H9 (cell line): ENCODE data around the gene HCK. TPM values are rescaled to one million over a fixed set of nuclear protein-coding genes. Genes with fewer than 3 reads are reported as not detected.

Experiments used
- DNase-seq: peaks from one replicate; pipeline ENCODE4 v3.0.0-alpha.2; 2017
- H2AFZ ChIP-seq: one replicate; pipeline ENCODE4 v1.6.1; 2013; ENCODE audit warnings: mild to moderate bottlenecking, low read length, control low read depth, moderate library complexity
- H2AK5ac ChIP-seq: 2 replicates; pipeline ENCODE4 v1.6.1; 2013; ENCODE audit warnings: low read length, control low read depth, mixed read lengths; ENCODE audit not compliant: insufficient read length
- H2BK120ac ChIP-seq: one replicate; pipeline ENCODE4 v1.6.1; 2013; ENCODE audit warnings: low read depth, mild to moderate bottlenecking, low read length, control low read depth, inconsistent platforms; ENCODE audit not compliant: poor library complexity, severe bottlenecking
- H2BK12ac ChIP-seq: 2 replicates; pipeline ENCODE4 v1.6.1; 2013; ENCODE audit warnings: low read length, control low read depth, mixed read lengths, low read depth; ENCODE audit not compliant: insufficient read length
- H2BK15ac ChIP-seq: 2 replicates; pipeline ENCODE4 v1.6.1; 2013; ENCODE audit warnings: low read depth, low read length, control low read depth
- H2BK20ac ChIP-seq: one replicate; pipeline ENCODE4 v1.6.1; 2013; ENCODE audit warnings: low read depth, mild to moderate bottlenecking, low read length, control low read depth, inconsistent platforms; ENCODE audit not compliant: poor library complexity, severe bottlenecking
- H2BK5ac ChIP-seq: 2 replicates; pipeline ENCODE4 v1.6.1; 2013; ENCODE audit warnings: low read length, control low read depth, mixed read lengths; ENCODE audit not compliant: insufficient read length
- H3K14ac ChIP-seq: 2 replicates; pipeline ENCODE4 v1.6.1; 2013; ENCODE audit warnings: low read length, control low read depth; ENCODE audit not compliant: insufficient read depth
- H3K18ac ChIP-seq: 2 replicates; pipeline ENCODE4 v1.6.1; 2013; ENCODE audit warnings: low read depth, mild to moderate bottlenecking, mixed read lengths, low read length, control low read depth; ENCODE audit not compliant: insufficient read length
- H3K23ac ChIP-seq: 2 replicates; pipeline ENCODE4 v1.6.1; 2013; ENCODE audit warnings: low read length, control low read depth, mixed read lengths, low read depth; ENCODE audit not compliant: insufficient read length
- H3K23me2 ChIP-seq: 2 replicates; pipeline ENCODE4 v1.6.1; 2013; ENCODE audit warnings: low read depth, mild to moderate bottlenecking, mixed read lengths, low read length, control low read depth; ENCODE audit not compliant: insufficient read length, poor library complexity, severe bottlenecking
- H3K27ac ChIP-seq: 2 replicates; pipeline ENCODE4 v1.5.1; 2013; ENCODE audit warnings: low read length, control low read depth, mixed read lengths, low read depth; ENCODE audit not compliant: insufficient read length
- H3K27me3 ChIP-seq: 2 replicates; pipeline ENCODE4 v1.6.1; 2013; ENCODE audit warnings: low read length, control low read depth, inconsistent platforms; ENCODE audit not compliant: insufficient read depth
- H3K4ac ChIP-seq: 2 replicates; pipeline ENCODE4 v1.6.1; 2013; ENCODE audit warnings: low read depth, mild to moderate bottlenecking, control low read depth, inconsistent platforms, low read length, moderate library complexity
- H3K4me1 ChIP-seq: 2 replicates; pipeline ENCODE4 v1.6.1; 2013; ENCODE audit warnings: low read length, control low read depth, inconsistent platforms; ENCODE audit not compliant: insufficient read depth
- H3K4me2 ChIP-seq: 2 replicates; pipeline ENCODE4 v1.6.1; 2013; ENCODE audit warnings: low read length, control low read depth, mixed read lengths; ENCODE audit not compliant: insufficient read length, insufficient read depth
- H3K56ac ChIP-seq: 2 replicates; pipeline ENCODE4 v1.6.1; 2013; ENCODE audit warnings: low read depth, mild to moderate bottlenecking, mixed read lengths, low read length, control low read depth; ENCODE audit not compliant: insufficient read length
- H3K79me1 ChIP-seq: 2 replicates; pipeline ENCODE4 v1.6.1; 2013; ENCODE audit warnings: low read depth, mild to moderate bottlenecking, moderate library complexity, low read length, control low read depth, inconsistent platforms; ENCODE audit not compliant: insufficient read depth, poor library complexity, severe bottlenecking
- H3K79me2 ChIP-seq: 2 replicates; pipeline ENCODE4 v1.6.1; 2013; ENCODE audit warnings: low read length, control low read depth, inconsistent platforms; ENCODE audit not compliant: insufficient read depth
- H3K9ac ChIP-seq: 2 replicates; pipeline ENCODE4 v1.6.1; 2013; ENCODE audit warnings: low read length, control low read depth, mixed read lengths; ENCODE audit not compliant: insufficient read length; ENCODE audit errors: extremely low read depth
- H3K9me3 ChIP-seq: one replicate; pipeline ENCODE4 v1.6.1; 2013; ENCODE audit warnings: low read depth, low read length, inconsistent platforms; ENCODE audit not compliant: control insufficient read depth
- H3T11ph ChIP-seq: one replicate; pipeline ENCODE4 v1.6.1; 2013; ENCODE audit warnings: mild to moderate bottlenecking, low read length, control low read depth, inconsistent platforms
- H4K20me1 ChIP-seq: one replicate; pipeline ENCODE4 v1.6.1; 2013; ENCODE audit not compliant: control insufficient read depth, insufficient read length, insufficient read depth
- H4K5ac ChIP-seq: 2 replicates; pipeline ENCODE4 v1.6.1; 2013; ENCODE audit warnings: low read depth, mild to moderate bottlenecking, mixed read lengths, low read length, control low read depth; ENCODE audit not compliant: insufficient read length
- H4K8ac ChIP-seq: replicated peaks from 2 replicates; pipeline ENCODE4 v1.6.1; 2013; ENCODE audit warnings: low read length, control low read depth, mixed read lengths, low read depth; ENCODE audit not compliant: insufficient read length
- H4K91ac ChIP-seq: 2 replicates; pipeline ENCODE4 v1.6.1; 2013; ENCODE audit warnings: low read depth, mild to moderate bottlenecking, moderate library complexity, mixed read lengths, low read length, control low read depth; ENCODE audit not compliant: insufficient read length
- H3K27ac Mint-ChIP-seq, 3 experiments: 2 replicates in 2 of 3; 3 replicates in 1 of 3; pipeline ENCODE4 v1.8.0; 2020 to 2021; ENCODE audit warnings: mixed read lengths in 3 of 3, mild to moderate bottlenecking in 1 of 3, moderate library complexity in 1 of 3
- H3K27me3 Mint-ChIP-seq: 2 replicates; pipeline ENCODE4 v1.8.0; 2021; ENCODE audit warnings: low read depth, mild to moderate bottlenecking, moderate library complexity, mixed read lengths
- H3K36me3 Mint-ChIP-seq, 3 experiments: 2 replicates in 2 of 3; 3 replicates in 1 of 3; pipeline ENCODE4 v1.8.0; 2020 to 2021; ENCODE audit warnings: low read depth in 3 of 3, mixed read lengths in 3 of 3; ENCODE audit not compliant: insufficient read depth in 1 of 3
- H3K4me1 Mint-ChIP-seq, 2 experiments: 2 replicates each; pipeline ENCODE4 v1.8.0; 2020; ENCODE audit warnings: mixed read lengths in 2 of 2
- H3K4me3 Mint-ChIP-seq, 2 experiments: 2 replicates in 1 of 2; 3 replicates in 1 of 2; pipeline ENCODE4 v1.8.0; 2020 to 2021; ENCODE audit warnings: mild to moderate bottlenecking in 2 of 2, mixed read lengths in 2 of 2, moderate library complexity in 1 of 2
- H3K9me3 Mint-ChIP-seq, 2 experiments: 2 replicates in 1 of 2; 3 replicates in 1 of 2; pipeline ENCODE4 v1.8.0; 2020; ENCODE audit warnings: mild to moderate bottlenecking in 2 of 2, mixed read lengths in 2 of 2, moderate library complexity in 1 of 2
- WGBS: extraction: QIAGEN DNeasy Blood & Tissue Kit; methylation state at CpG from one replicate; pipeline ENCODE4 v1.1.7; 2013; ENCODE audit warnings: missing lambda C conversion rate, low lambda C conversion rate, mixed read lengths; ENCODE audit not compliant: insufficient read length; ENCODE audit errors: extremely low coverage; 5-methylcytosine and 5-hydroxymethylcytosine counted together
- total RNA-seq: library from RNA; stranded (reverse); gene quantifications from 2 replicates; pipeline ENCODE4 v1.2.1, GENCODE V29; 2021
- TF ChIP-seq, protein P1 (sequence below): fragments of 200-600 bp; sonication (generic); conservative IDR thresholded peaks from 3 replicates; pipeline ENCODE4 v1.8.0; 2021; ENCODE audit warnings: antibody characterized with exemption, mild to moderate bottlenecking

The HCK gene
- total RNA-seq, 1 experiment from 2014 or later, result 1.7 TPM

DNA sequence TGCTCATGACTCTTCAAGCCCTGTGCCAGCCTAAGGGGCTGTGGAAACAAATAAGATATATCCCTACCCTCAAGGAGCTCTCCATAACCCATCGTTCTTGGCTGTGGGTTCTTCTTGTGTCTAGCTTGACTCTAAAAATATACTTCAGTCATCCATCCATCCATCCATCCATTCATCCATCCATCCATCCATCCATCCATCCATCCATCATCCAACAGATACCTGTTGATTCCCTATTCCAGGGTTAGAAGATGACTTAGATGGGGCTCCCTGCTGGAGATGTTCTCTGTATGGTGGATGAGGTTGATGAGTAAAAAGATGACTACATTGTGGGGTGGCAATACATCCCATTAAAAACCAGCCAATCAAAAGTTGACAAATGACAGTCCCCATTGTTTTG is 23.5 kb downstream of the HCK start:
- no peaks in the 10 kb centered on the region for H3K9me3 Mint-ChIP-seq
- no peak overlapping the region for H3K4ac ChIP-seq
- TF ChIP-seq, protein P1, sequence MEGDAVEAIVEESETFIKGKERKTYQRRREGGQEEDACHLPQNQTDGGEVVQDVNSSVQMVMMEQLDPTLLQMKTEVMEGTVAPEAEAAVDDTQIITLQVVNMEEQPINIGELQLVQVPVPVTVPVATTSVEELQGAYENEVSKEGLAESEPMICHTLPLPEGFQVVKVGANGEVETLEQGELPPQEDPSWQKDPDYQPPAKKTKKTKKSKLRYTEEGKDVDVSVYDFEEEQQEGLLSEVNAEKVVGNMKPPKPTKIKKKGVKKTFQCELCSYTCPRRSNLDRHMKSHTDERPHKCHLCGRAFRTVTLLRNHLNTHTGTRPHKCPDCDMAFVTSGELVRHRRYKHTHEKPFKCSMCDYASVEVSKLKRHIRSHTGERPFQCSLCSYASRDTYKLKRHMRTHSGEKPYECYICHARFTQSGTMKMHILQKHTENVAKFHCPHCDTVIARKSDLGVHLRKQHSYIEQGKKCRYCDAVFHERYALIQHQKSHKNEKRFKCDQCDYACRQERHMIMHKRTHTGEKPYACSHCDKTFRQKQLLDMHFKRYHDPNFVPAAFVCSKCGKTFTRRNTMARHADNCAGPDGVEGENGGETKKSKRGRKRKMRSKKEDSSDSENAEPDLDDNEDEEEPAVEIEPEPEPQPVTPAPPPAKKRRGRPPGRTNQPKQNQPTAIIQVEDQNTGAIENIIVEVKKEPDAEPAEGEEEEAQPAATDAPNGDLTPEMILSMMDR, result no peak
- no peak overlapping the region for H2BK15ac ChIP-seq
- H3K27me3 ChIP-seq, result no peaks in the 10 kb centered on the region
- peaks cover 6 to 19% of the 10 kb centered on the region in 2 experiments; a peak in 2 of 4 replicates for H3K4me1 Mint-ChIP-seq
- no peak overlapping the region for H3K18ac ChIP-seq
- H3K4me1 ChIP-seq, result no peaks in the 10 kb centered on the region
- H2BK12ac ChIP-seq, result no peak overlapping the region
- no peak overlapping the region for H3K23ac ChIP-seq
- H3K27ac ChIP-seq, result no peak overlapping the region
- H3K79me2 ChIP-seq, result no peaks in the 10 kb centered on the region
- H2BK5ac ChIP-seq, result no peak overlapping the region
- no peak overlapping the region for H2AK5ac ChIP-seq
- no peaks in the 10 kb centered on the region for H4K20me1 ChIP-seq
- no peak overlapping the region for H3T11ph ChIP-seq
- H2BK120ac ChIP-seq, result no peak overlapping the region
- H3K36me3 Mint-ChIP-seq, result no peaks in the 10 kb centered on the region; a peak in 1 of 7 replicates
- peaks cover 17% of the 10 kb centered on the region for H3K27me3 Mint-ChIP-seq
- H3K79me1 ChIP-seq, result no peaks in the 10 kb centered on the region
- H4K8ac ChIP-seq, result no peak overlapping the region
- no peak for DNase-seq
- no peaks in the 10 kb centered on the region for H3K23me2 ChIP-seq
- no peak overlapping the region for H4K5ac ChIP-seq
- H2AFZ ChIP-seq, result no peak overlapping the region
- H3K14ac ChIP-seq, result no peak overlapping the region
- no peaks in the 10 kb centered on the region for H3K9me3 ChIP-seq
- H3K4me3 Mint-ChIP-seq, result no peak overlapping the region
- H3K27ac Mint-ChIP-seq, result no peak overlapping the region
- H4K91ac ChIP-seq, result no peak overlapping the region
- WGBS, result no CpG with 5 or more reads among the region's 1 CpG
- no peak overlapping the region for H3K4me2 ChIP-seq
- H2BK20ac ChIP-seq, result no peak overlapping the region
- no peak overlapping the region for H3K56ac ChIP-seq
- H3K9ac ChIP-seq, result no peak overlapping the region
